Endothelial cell (in vitro differentiated cells): Measurements from ENCODE around the gene FAU. TPM values are rescaled to one million over a fixed set of nuclear protein-coding genes. Genes with fewer than 3 reads are reported as not detected.

ENCODE experiments used
- DNase-seq: peaks from one replicate; pipeline ENCODE4 v3.0.0; 2021; ENCODE audit warnings: low spot score
- H3K27ac Mint-ChIP-seq: one replicate; pipeline ENCODE4 v1.8.0; 2021; ENCODE audit warnings: mixed read lengths, inconsistent platforms; ENCODE audit not compliant: unreplicated experiment
- H3K27me3 Mint-ChIP-seq: one replicate; pipeline ENCODE4 v1.8.0; 2021; ENCODE audit warnings: mild to moderate bottlenecking, moderate library complexity, mixed read lengths, inconsistent platforms; ENCODE audit not compliant: unreplicated experiment
- H3K36me3 Mint-ChIP-seq: one replicate; pipeline ENCODE4 v1.8.0; 2021; ENCODE audit warnings: mild to moderate bottlenecking, low read depth, mixed read lengths, inconsistent platforms; ENCODE audit not compliant: unreplicated experiment
- H3K4me1 Mint-ChIP-seq: one replicate; pipeline ENCODE4 v1.8.0; 2021; ENCODE audit warnings: mild to moderate bottlenecking, mixed read lengths, inconsistent platforms; ENCODE audit not compliant: unreplicated experiment
- H3K4me3 Mint-ChIP-seq: one replicate; pipeline ENCODE4 v1.8.0; 2021; ENCODE audit warnings: mild to moderate bottlenecking, mixed read lengths, inconsistent platforms; ENCODE audit not compliant: unreplicated experiment
- H3K9me3 Mint-ChIP-seq: one replicate; pipeline ENCODE4 v1.8.0; 2021; ENCODE audit warnings: mixed read lengths, inconsistent platforms; ENCODE audit not compliant: unreplicated experiment
- CTCF ChIP-seq: fragments of 200-600 bp; sonication (generic); IDR thresholded peaks from one replicate; pipeline ENCODE4 v1.5.0; 2021; ENCODE audit warnings: antibody characterized with exemption; ENCODE audit not compliant: unreplicated experiment
- total RNA-seq: library from RNA; stranded (reverse); fragmentation: NEBNext Ultra II Directional; extraction: Animal tissue kit (Norgen Biotek cat#: 25700); gene quantifications from one replicate; pipeline ENCODE4 v1.2.1, GENCODE V29; 2021; ENCODE audit not compliant: unreplicated experiment

FAU gene
- total RNA-seq, 1 donor from 2014 or later: 998 TPM

DNA sequence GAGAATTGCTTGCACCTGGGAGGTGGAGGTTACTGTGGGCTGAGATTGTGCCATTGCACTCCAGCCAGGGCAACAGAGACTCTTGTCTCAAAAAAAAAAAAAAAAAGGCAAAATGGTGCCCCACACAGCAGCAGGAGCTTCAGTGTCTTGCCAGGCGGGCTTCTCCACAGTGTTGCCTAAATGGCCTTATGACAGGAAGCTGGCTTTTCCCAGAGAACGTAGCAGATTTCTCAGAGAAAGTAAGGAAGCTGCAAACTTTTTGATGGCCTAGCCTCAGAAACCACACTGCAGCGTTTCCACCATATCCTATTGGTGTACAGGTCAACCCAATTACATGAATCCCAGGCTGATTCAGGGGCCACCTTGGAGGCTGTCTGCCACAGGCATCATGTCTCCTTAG is 35.4 kb upstream of the FAU start:
- H3K27ac Mint-ChIP-seq: no peak overlapping the region

GRCh38 chr11:65156926-65157325 is 35.0 kb upstream of the FAU start:
- DNase-seq: no peak
- TF ChIP-seq CTCF: no peak
- Mint-ChIP-seq H3K36me3 (no peaks in the 10 kb centered on the region), H3K4me3 (no peak overlapping the region), H3K27ac (no peak overlapping the region), H3K4me1 (no peaks in the 10 kb centered on the region), H3K9me3 (no peaks in the 10 kb centered on the region), H3K27me3 (no peaks in the 10 kb centered on the region)

More for the DNA sequence above, 35.4 kb upstream of the FAU start:
- H3K4me3 Mint-ChIP-seq: no peak overlapping the region
- no peaks in the 10 kb centered on the region for H3K4me1 Mint-ChIP-seq
- no peaks in the 10 kb centered on the region for H3K27me3 Mint-ChIP-seq
- no peak for TF ChIP-seq CTCF
- no peaks in the 10 kb centered on the region for H3K9me3 Mint-ChIP-seq
- H3K36me3 Mint-ChIP-seq: no peaks in the 10 kb centered on the region
- DNase-seq: no peak

GRCh38 chr11:65156256-65156655 is 34.3 kb upstream of the FAU start:
- H3K36me3 Mint-ChIP-seq: no peaks in the 10 kb centered on the region
- no peak overlapping the region for H3K27ac Mint-ChIP-seq
- H3K4me3 Mint-ChIP-seq: no peak overlapping the region
- TF ChIP-seq CTCF: no peak
- no peaks in the 10 kb centered on the region for H3K27me3 Mint-ChIP-seq
- no peak for DNase-seq
- H3K9me3 Mint-ChIP-seq: no peaks in the 10 kb centered on the region
- no peaks in the 10 kb centered on the region for H3K4me1 Mint-ChIP-seq

- Mint-ChIP-seq H3K4me1 (no peaks in the 10 kb centered on the region), H3K27me3 (no peaks in the 10 kb centered on the region), H3K4me3 (no peak overlapping the region), H3K36me3 (no peaks in the 10 kb centered on the region), H3K27ac (no peak overlapping the region), H3K9me3 (no peaks in the 10 kb centered on the region)
- no peak for TF ChIP-seq CTCF
- no peak for DNase-seq
These were observed 30.2 kb upstream of the FAU start for GRCh38 chr11:65152122-65152521.

- H3K27me3 Mint-ChIP-seq: no peaks in the 10 kb centered on the region
- no peaks in the 10 kb centered on the region for H3K36me3 Mint-ChIP-seq
- H3K9me3 Mint-ChIP-seq: no peaks in the 10 kb centered on the region
- H3K4me1 Mint-ChIP-seq: no peaks in the 10 kb centered on the region
- no peak for TF ChIP-seq CTCF
- no peak overlapping the region for H3K27ac Mint-ChIP-seq
- no peak for DNase-seq
- no peak overlapping the region for H3K4me3 Mint-ChIP-seq
These were observed 29.5 kb upstream of the FAU start for GRCh38 chr11:65151331-65151899.
